Hindlimb muscle (tissue), 1 donor: ENCODE measurements around the gene HSPB9. TPM values are rescaled to one million over a fixed set of nuclear protein-coding genes. Genes with fewer than 3 reads are reported as not detected.
A peak's percentile ranks its signal among the peaks of the same experiment; 100 is the strongest.

Experiments used
- DNase-seq: peaks from one replicate; pipeline ENCODE4 v3.0.0-alpha.2; 2013
- polyA plus RNA-seq: library from polyadenylated mRNA; unstranded; fragments of 120-200 nt; gene quantifications from one replicate; pipeline ENCODE4 v1.2.1, GENCODE V29; 2013; ENCODE audit not compliant: insufficient read length

Gene HSPB9
- polyA plus RNA-seq, 1 donor: 0.34 TPM

DNA sequence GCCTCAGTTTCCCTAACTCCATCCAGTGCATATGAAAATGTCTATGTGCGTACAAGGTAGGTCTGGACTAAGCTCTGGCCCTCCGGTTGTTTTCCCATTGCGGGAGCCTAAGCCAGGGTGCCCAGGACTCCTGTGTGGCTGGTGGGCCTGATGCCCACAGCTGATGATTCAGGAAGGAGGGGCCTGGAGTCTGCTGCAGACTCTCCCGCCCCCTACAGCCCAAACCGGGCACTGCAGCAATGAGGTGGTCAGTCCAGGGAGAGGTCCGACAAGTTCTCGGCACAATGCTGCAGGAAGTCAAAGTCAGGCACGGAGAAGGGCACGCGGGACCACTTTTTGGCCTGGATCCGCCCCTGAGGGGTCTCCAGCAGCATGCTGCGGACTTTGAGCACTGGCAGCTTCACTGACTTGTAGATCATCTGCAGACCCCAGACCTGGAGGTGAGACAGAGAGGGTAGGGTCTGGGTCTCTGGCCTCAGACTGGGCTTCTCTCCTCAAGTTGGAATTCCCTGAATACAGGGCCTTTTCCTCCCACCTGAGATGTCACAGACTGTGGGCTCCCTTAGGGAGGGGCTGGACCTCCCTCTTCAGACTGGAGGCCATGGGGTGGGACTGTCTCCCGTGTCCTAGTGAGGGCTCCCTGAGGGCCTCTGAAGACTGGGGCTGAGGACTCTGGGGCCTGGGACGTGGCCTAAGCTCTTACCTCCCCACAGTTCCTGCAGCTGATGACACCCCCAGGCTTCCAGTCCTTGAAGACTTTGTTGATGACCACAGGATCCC lies 20.9 kb upstream of the HSPB9 start:
- DNase-seq: peak; percentile 32

DNA sequence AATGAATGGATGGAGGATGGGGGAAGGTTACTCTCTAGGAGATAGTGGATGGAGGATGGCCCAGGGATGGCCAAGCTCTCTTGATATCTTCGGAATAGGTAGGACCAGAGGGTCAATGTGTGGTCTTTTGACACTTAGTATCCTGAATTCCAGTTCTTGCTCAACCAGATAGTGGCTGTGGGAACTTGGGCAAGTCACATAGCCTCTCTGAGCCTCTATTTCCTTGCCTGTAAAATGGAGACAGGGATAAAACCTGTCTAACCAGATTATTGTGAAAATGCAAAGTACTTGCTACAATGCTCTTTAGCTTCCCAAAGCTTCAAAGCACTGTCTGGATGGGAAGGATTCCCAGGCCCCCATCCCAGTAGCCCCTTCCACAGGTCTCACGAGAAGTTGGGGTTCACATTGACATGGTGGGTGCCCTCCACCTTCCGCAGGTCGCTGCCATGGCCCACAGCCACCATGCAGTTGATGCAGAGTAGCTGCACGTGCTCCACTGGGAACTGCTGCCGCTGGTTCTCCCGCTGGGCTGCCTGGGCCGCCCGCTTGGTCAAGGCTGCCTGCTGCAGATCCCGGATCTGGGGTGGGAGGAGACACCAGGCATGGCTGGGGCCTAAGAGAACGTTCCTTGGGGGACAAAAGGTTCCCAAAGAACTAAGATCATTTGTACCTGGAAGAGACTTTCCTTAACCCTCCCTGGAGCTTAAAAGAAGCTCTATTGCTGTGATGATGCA lies 19.2 kb upstream of the HSPB9 start:
- DNase-seq: no peak

DNA sequence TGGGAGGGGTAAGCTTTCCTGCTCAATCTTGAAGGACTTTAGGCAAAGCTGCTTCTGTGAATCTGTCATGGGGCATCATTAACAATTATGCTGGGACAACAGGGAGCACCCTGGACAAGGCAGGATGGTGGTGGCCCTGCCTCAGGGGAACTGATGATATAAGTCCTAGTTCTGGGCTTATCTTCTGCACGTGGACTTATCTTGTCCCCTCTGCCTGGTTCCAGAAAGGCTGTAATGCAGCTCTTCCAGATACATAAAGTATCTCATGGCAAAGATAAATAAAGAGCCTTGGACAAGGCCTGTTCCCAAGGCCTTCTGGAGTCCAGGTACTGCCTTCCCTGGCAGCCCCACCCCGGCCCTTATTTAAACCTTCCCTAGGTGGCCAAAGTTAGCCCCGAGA lies 18.3 kb upstream of the HSPB9 start:
- DNase-seq: no peak

DNA sequence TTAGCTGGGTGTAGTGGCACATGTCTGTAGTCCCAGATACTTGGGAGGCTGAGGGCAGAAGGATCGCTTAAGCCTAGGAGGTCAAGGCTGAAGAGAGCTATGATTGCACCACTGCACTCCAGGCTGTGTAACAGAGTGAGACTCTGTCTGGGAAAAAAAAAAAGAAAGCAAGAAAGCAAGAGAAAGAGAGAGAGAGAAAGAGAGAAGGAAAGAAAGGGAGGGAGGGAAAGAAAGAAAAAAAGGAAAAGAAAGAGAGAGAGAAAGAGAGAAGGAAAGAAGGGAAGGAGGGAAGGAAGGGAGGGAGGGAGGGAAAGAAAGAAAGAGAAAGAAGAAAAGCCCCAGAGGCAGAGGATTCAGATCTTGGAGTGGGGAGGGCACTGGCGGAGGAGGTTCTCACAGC lies 16.6 kb upstream of the HSPB9 start:
- no peak for DNase-seq

DNA sequence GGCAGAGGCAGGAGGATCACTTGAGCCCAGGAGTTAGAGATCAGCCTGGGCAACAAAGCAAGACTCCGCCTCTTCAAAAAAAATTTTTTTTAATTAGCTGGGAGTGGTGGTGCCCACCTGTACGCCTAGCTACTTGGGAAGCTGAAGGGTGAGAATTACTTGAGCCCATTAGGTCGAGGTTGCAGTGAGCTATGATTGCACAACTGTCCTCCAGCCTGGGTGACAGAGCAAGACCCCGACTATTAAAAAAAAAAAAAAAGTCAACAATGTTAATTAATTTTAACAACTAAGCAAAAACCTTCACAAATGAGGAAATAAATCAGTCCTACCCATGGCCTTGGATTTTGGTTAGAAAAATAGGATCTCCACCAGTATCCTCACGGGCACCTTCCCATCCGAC lies 15.5 kb upstream of the HSPB9 start:
- DNase-seq: no peak

DNA sequence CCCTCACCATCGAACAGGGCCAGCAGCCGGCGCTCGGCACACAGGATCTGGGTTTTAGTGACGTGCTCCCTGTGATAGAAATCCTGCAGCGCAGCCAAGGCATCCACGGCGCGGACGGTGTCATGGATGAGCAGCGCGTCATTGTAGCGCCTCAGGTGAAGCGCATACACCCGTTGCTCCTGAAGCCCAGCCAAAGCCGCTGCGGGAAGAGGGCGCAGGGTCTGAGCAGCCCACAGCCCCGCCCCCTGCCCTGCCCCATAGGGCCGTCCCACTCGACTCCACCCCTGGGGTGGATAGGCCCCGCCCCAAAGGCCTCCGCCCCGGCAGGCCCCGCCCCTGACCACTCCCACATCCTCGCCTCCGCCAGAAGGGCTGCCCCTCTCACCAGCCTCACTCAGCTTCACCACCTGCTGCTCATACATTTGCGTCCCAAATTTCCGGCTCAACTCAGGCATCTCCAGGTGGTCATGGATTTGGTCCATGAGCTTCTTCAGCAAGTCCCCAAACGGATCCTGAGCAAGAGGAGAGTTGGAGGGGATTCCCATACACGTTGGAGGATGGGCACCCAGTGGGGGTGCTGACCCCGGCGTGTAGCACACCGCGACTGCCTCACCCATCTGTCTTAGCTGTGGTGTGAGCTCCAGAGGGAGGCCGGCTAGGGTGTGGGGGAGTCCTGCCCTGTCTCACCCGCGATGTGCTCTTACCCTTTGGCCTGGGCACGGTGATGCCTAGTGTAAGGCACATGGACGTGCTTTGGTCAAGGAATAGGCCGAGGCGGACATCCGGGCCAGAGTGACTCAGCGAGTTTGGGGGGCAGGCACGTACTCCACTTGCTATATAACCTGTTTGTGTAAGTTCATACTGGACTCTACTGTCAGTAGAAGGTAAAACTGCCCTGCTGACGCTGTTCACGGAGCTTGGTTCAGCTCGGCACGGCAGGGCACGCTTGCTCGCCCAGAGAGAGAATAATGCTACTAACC lies 14.7 kb upstream of the HSPB9 start:
- DNase-seq: peak; percentile 25

DNA sequence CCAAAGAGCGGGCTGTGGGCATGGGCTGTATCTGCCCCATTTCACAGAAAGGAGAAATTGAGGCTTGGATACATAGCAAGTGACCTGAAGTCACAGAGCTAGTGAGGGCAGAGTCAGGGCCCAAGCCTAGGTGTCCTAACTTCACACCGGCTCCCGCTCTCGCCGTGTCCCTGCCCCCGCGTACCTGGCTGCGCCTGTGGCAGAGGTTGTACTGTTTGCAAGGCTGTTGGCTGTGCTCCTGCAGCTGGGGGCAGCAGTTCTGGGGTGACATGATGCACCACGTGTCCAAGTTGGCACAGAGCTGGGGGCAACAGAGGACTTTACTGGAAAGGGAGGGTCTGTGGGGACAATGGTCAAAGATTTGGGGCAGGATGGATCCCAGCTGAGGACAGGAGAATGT lies 13.5 kb upstream of the HSPB9 start:
- no peak for DNase-seq

DNA sequence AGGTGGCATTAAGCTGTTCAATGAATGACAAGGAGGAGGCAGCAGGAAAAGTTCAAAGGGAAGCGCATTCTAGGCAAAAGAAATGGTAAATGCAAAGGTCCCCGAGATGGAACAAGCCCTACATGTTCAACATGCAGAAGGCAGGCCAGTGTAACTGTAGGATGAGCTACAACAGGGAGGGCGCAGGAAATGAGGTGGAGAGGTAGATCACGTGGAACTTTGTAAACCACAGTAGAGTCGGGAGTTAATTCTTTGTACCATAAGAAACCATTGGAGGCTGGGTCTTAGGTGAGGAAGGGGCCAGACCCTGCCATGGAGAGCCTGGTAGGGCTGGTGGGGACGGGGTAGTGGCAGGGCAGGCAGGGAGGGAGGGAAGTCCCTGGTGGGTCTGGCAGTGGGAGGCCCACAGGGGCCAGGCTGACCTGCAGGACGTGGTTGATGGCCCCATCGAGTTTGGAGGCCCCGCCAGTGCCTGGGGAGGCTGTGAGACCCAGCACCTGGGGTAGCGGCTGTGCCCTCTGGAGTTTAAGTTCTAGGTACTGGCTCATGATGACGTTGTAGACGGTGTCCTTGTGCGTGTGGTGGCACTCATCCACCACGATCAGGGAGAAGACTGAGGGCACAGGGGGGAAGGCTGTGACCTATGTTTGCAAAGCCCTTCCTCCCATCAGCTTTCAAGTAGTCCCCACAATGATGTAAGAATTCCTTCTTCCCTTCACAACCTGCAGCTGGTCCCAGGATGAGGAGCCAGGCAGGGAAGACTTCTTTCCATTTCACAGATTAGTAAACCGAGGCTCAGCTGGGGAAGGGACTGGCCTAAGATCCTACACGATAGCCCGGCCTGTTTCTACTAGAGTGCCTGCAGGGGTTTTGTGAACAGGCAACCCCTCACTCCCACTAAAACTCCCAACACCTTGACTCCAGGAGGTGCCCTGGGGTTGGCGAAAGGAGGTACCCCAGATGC lies 12.0 kb upstream of the HSPB9 start:
- no peak for DNase-seq

DNA sequence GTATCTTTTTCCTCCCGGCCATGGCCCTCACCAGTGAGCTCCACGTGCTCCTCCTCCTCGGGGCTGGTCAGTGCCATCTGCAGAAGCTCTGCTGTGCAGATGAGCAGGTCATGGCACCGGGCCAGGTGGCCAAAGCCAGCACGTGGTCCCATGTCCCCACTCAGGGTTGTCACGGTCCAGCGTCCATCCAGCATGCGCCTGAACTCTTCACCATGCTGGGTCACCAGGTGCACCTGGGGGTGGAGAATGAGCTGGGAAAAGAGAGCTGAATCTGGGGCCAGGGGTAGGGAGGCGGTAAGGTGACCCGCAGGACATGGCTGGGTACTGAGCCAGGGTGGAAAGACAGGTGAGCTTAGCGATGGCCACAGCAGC lies 11.4 kb upstream of the HSPB9 start:
- DNase-seq: no peak

DNA sequence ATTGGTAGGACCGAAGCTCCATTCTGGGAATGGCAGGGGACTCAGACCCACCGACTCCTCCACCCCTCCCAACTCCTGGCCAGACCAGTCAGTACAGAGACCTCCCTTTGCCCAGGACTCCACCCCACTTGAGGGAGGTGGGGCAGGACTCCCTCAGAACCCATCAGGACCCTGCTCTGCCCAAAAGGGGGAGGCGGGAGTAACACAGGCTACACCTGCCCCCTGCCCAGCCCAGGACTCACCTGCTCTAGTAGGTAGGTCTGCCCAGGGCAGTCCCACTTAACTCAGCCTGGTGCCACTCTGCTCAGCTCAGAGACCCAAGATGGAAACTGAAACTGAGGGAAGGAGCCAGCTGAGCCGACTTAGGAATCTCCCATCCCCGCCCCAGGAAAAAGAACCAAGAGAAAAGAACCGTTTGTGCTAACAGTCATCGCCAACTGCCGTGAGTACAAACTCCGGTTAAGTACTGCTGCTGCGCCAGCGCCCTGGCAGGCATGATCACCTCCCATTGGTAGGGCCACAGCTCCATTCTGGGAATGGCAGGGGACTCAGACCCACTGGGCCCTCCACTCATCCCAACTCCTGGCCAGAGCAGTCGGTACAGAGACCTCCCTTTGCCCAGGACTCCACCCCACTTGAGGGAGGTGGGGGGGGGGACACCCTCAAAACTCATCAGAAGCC lies 10.6 kb upstream of the HSPB9 start:
- peak; percentile 66 for DNase-seq

DNA sequence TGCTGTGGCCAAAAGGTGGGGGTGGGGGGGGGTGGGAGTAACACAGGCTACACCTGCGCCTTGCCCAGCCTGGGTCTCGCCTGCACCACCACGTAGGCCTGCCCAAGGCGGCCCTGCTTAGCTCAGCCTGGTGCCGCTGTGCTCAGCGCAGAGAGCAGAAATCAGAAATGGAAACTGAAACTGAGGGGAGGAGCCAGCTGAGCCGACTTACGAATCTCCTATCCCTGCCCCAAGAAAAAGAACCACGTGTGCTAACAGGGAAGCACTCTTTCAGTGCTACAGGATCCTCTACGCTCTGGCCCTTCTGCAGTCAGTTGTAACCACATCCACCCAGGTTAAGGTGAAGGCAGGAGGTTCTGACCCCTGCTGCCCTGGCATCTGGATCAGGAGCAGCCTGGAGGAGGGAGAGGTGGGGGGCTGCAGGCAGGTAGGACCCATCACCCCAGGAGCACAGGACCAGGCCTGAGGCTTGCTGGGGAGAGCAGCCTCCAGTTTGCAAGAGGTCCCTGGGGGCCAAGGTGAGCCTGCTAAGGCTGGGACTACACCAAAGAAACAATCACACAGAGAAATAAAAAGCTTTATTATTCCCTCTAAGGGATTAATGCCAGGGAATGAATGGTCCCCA lies 9.9 kb upstream of the HSPB9 start, which contains the start of gene DHX58:
Gene DHX58, minus strand, starts transcription at position 163 of the 625 bp plus-strand sequence. CDS start 822 bp downstream, outside the sequence.
- peak; percentile 88 for DNase-seq

DNA sequence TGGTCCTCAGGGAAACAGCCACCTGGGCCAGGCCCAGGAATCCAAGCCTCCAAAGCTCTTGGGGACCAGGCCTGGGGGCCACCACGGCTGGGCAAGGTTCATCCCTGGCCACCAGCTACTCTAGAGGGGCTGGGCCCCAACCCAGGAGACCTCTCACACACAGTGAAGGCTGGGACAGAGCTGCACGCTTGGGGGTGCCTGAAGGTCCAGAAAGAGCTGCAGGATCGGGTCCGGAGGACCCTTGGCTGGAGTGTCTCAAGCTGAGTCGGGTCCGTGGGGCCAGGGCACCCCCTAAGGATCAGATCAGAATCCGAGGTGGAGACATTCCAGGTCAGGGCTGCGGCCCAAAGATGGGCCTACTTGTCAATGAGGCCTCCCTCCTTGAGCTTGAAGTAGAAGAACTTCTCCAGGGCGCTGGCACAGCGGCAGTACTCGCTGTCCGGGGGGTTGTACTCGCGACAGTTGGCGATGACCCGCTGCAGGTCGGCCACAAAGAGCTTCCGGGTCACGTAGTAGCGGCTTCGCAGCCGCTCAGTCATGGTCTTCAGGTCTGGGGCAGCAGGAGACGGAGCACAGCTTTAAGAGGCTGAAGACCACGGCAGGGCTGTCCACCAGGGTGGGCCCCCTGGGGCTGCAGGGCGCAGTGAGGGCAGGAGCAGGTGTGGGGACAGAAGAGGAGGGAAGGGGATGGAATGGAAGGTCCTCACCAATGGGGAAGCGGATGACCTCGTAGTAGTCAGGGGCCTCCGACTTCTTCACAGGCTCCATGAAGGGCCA lies 9.1 kb upstream of the HSPB9 start:
- no peak for DNase-seq

DNA sequence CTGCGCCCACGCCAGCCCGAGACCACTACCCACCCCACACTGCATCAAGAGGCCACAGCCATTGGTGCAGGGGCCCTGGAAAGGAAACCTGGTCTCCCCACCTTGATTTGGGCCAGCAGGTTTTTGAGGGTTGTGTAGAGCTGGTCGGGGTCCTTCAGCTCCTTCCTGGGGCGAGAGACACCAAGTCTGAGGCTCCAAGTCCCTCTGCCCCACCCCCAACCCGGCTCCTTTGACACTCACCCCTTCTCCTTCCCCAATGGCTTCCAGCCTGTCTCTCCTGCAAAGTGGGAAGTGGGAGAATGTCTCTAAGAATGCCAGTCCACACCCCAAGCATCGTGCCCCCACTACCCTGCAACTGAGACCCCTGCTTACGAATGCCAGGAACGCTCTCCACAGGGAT lies 8.5 kb upstream of the HSPB9 start:
- no peak for DNase-seq

DNA sequence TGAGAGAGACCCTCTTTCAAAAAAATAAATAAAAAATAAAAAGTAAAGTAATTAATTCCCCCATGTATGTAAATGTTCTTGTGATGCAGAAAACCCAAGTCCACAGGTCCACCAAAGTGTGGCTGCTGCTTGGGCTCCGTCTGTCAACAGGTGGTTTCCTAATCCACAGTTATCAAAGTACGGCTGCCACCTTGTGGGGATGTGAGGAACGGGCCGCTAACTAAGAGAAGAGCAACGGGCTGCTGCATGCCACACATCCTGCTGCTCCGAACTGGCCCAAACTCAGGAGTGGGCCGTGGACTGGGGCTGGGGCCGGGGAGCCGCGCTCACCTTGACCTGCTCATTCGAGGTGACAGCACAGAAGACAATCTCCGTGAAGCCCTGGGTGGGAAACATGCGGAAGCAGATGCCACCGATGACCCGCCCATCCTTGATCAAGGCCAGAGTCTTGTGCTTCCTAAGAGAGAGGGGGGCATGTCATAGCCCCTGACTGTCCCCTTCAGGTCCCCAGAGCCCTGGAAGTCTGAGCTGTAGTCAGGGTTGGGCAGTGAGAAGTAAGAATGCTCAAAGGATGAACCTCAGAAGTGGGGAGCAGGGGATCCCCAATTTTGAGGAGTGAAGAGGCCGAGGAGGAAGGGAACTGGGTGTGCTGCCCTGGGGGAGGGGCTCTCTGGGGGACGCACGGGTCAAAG lies 5.8 kb upstream of the HSPB9 start:
- DNase-seq: peak; percentile 80

DNA sequence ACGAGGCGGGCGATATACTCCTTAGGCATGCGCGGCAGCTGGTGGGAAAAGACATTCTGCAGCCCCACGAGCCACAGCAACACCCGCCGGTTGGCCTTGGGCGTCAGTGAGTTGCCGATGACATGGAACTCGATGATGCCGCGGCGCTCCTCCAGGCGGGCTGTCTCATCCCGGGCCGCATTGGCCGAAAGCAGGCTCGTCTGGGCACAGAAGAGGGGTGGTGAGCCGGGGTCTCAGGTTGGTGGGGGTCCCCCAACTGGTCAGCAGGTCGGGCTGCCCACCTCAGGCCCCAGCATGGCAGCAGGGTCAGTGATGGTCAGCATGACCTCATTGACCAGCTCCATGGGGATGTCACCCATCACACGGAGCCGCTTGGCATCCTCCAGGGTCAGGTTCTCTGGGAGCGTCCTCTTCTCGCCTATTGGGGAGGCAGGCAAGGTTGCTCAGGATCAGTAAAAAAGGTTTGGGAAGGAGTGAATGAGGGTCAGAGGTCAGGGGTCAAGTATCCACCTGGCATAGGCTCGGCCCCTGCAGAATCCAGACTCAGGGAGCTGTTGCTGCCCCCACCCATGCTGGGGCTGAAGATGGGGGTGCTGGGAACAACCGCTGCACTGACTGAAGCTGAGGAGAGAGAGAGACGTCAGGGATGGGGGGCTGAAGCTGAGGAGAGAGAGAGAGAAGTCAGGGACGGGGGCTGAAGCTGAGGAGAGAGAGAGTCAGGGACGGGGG lies 5.0 kb upstream of the HSPB9 start:
- DNase-seq: no peak

DNA sequence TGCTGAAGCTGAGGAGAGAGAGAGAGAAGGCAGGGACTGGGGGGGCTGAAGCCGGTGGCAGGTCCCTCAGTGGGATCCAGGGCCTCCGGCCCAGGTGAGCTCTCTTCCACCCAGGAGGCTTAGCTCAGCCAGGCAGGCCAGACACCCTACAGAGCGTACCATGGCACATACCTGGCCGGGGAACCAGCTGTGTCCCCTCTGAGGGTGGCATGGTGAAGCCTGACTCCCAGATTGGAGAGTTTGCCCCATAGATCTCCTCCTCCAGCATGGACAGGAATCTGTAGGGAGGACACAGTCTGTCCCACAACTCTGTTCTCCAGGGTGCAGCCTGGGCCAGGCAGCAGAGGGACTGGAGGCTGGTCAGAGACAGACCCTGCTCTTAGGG lies 4.5 kb upstream of the HSPB9 start:
- DNase-seq: no peak

DNA sequence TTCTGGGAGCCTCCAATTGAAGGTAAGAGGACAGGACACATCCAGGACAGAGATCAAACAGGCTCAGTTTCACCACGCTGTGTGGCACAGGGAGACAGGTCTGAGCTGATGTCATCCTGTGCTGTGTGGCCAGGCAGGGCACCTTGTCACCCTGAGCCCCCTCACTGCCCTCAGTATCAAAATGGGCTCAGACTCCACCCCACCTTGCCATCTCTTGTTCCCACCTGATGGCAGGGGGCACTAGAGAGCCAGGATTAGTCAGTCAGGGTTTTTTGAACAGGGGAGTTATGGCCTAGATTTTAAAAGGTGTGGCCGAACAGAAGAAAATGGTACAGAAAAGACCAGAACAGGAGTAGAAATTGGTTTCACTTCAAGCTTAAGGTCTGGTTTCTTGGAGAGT lies 4.1 kb upstream of the HSPB9 start:
- DNase-seq: no peak

DNA sequence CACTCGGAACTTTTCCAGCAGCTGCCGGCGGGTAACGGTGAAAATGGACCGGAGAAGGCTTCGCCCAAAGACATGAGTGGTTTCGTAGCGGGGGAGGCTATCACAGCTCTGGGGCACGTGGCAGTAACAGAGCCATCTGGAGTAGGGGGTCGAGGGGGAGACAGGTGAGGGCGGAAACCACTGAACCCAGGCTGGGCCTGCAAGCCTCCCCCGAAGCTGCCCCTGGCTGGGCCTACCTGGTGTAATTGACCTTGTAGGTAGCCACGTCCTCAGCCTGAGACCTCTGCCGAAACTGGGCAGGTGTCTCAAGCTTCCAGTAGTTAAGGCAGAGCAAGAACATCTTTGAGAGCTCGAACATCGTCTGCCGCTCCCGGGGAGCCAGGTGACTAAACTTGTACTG lies 3.3 kb upstream of the HSPB9 start:
- DNase-seq: no peak
